ENCODE data around the gene CELF4. TPM values are rescaled to one million over a fixed set of nuclear protein-coding genes. Genes with fewer than 3 reads are reported as not detected.

The CELF4 gene
- total RNA-seq, 2 donors from 2014 or later: 3.3 to 4.7 TPM

DNA sequence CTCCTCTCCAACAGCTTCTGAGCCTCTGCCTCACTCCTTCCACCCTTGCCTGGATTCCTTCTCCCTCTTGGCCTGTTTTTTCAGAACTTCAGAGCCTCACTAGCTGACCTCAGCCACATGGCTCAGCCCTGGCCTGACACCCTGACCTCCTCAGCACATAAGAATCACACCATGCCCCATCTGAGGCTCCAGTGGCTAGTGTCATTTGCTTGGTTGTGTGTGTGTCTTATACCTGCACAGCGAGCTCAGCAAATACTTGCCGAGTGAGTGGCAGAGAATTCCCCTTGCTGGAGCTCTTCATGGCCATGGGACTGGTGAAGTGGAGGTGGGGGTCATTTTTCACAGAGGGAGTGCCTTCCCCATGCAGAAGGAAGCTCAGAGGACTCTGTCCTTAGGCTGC lies 70.2 kb downstream of the CELF4 start:
- no peaks in the 10 kb centered on the region for H3K4me1 ChIP-seq
- no peak overlapping the region for H3K27ac ChIP-seq
- ATAC-seq (no peak), DNase-seq (no peak)
- no peaks in the 10 kb centered on the region for H3K27me3 ChIP-seq
- intact Hi-C loops (cut with DNase I): no loop called here
- H3K36me3 ChIP-seq (replicated peaks in 1 of 2; ENCODE audit: insufficient read depth in 1 of 2, low read depth in 2 of 2): no peaks in the 10 kb centered on the region
- WGBS, 2 donors: 45 to 69% methylated on average over 2 of the region's 2 CpGs
- H3K4me3 ChIP-seq: no peak overlapping the region
- no peaks in the 10 kb centered on the region for H3K9me3 ChIP-seq
- TF ChIP-seq, protein P1, sequence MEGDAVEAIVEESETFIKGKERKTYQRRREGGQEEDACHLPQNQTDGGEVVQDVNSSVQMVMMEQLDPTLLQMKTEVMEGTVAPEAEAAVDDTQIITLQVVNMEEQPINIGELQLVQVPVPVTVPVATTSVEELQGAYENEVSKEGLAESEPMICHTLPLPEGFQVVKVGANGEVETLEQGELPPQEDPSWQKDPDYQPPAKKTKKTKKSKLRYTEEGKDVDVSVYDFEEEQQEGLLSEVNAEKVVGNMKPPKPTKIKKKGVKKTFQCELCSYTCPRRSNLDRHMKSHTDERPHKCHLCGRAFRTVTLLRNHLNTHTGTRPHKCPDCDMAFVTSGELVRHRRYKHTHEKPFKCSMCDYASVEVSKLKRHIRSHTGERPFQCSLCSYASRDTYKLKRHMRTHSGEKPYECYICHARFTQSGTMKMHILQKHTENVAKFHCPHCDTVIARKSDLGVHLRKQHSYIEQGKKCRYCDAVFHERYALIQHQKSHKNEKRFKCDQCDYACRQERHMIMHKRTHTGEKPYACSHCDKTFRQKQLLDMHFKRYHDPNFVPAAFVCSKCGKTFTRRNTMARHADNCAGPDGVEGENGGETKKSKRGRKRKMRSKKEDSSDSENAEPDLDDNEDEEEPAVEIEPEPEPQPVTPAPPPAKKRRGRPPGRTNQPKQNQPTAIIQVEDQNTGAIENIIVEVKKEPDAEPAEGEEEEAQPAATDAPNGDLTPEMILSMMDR (IDR thresholded peaks at IDR 0.05): no peak
- no peak for TF ChIP-seq POLR2A (IDR thresholded peaks at IDR 0.05)

DNA sequence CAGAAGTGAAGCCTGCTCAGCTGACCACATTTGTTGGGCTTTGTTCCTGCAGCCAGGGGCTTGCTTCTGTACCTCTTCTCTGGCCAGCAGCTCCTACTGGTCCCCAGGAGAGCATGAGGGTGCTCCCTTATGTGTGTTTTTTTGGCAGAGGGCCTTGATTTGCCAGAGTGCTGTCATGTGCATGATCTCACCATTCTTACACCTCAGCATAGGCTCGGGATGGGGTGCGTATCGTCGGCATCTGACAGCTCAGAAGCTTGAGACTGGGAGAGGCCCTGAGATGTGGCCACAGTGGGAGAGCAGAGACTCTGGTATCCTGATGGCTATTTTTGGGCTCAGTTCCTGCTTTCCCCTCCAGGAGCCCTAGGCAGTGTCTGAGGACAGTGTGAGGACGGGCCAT lies 71.2 kb downstream of the CELF4 start:
- 55% methylated on average over 5 of the region's 5 CpGs; no CpG with 5 or more reads in 1 of the 2 donors for WGBS, 2 donors
- intact Hi-C loops (cut with DNase I): no loop called here
- H3K27me3 ChIP-seq: no peaks in the 10 kb centered on the region
- no peak for TF ChIP-seq POLR2A (IDR thresholded peaks at IDR 0.05)
- TF ChIP-seq, protein P1 (IDR thresholded peaks at IDR 0.05): no peak
- H3K4me3 ChIP-seq: no peak overlapping the region
- H3K4me1 ChIP-seq: no peaks in the 10 kb centered on the region
- no peak overlapping the region for H3K27ac ChIP-seq
- no peak for DNase-seq
- no peaks in the 10 kb centered on the region for H3K36me3 ChIP-seq (replicated peaks in 1 of 2; ENCODE audit: insufficient read depth in 1 of 2, low read depth in 2 of 2)
- no peaks in the 10 kb centered on the region for H3K9me3 ChIP-seq
- ATAC-seq: no peak

DNA sequence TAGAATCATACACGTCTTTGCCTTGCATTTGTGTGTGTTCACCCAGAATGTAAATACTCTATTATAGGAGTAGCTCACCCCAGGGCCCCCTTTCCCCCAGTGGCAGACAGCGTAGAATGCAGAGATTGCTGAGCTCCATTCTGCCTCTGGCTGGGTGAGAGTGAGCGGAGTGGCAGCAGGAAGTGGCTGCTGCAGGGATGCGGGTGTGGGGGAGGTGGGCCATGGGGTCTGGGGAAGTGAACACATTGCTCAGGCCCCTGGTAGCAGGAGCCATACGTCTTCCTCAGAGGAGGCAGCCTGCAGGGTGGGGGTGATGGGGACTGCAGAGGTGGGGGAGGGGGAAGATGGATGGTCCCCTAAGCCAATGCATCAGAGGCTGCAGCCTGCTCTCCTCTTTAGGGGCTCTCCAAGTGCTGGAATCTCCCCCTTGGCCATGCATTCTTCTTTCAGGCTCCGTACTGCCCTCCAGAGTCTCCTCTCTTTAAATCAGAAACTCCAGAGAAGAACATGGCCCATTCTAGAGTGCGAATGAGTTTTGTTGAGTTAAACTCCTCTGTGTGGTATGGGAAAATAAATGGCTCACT lies 72.2 kb downstream of the CELF4 start:
- H3K36me3 ChIP-seq (replicated peaks in 1 of 2; ENCODE audit: insufficient read depth in 1 of 2, low read depth in 2 of 2): no peaks in the 10 kb centered on the region
- 47 to 60% methylated on average over 6 to 7 of the region's 7 CpGs for WGBS, 2 donors
- TF ChIP-seq, protein P1 (IDR thresholded peaks at IDR 0.05): no peak
- no peak for TF ChIP-seq POLR2A (IDR thresholded peaks at IDR 0.05)
- no peak overlapping the region for H3K4me3 ChIP-seq
- no peaks in the 10 kb centered on the region for H3K9me3 ChIP-seq
- no peaks in the 10 kb centered on the region for H3K27me3 ChIP-seq
- intact Hi-C loops (cut with DNase I): no loop called here
- H3K27ac ChIP-seq: no peak overlapping the region
- ATAC-seq (no peak), DNase-seq (no peak)
- no peaks in the 10 kb centered on the region for H3K4me1 ChIP-seq

DNA sequence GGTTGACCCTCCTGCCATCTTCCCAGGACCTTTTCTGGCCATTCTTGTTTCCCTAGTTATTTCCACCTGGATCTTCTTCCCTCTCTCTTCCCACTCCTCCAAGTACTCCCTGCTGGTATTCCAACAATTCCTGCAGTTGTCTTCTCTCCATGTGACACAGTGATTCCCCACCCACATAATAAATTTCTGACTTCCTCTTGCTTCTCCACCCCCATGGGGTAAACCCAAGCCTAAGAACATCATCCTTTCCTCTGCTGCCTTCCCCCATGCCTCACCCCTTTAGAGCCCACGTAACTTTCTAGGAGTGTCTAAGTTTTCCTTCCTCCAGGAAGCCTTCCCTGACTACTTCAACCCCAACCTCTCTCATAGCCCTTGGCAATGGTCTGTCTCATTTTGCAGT lies 72.6 kb downstream of the CELF4 start:
- TF ChIP-seq POLR2A (IDR thresholded peaks at IDR 0.05): no peak
- TF ChIP-seq, protein P1 (IDR thresholded peaks at IDR 0.05): no peak
- intact Hi-C loops (cut with DNase I): no loop called here
- Histone ChIP-seq H3K4me3 (no peak overlapping the region), H3K27ac (no peak overlapping the region), H3K36me3 (replicated peaks in 1 of 2; ENCODE audit: insufficient read depth in 1 of 2, low read depth in 2 of 2) (no peaks in the 10 kb centered on the region), H3K27me3 (no peaks in the 10 kb centered on the region), H3K4me1 (no peaks in the 10 kb centered on the region), H3K9me3 (no peaks in the 10 kb centered on the region)
- no peak for DNase-seq
- no peak for ATAC-seq
- WGBS, 2 donors: 33 to 39% methylated on average over 1 of the region's 1 CpG

DNA sequence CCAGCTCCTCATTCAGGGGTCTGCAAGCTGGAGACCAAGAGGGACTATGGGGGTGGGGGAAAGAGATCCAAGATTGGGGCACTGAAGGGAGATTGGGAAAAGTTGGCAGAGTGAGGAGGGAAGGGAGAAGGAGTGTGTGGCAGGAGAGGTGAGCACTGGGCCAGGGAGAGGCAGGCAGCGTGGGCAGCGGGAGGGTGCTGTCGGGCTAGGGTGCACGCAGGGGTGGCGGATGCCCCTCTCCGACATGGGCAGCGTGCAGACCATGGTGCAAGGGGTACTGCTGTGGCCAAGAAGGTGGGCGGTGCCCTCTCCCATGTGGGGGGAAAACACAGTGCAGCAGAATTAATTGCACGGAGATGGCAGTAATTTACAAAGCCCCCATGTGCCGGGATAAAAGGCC lies 74.1 kb downstream of the CELF4 start:
- Histone ChIP-seq H3K27me3 (no peaks in the 10 kb centered on the region), H3K4me1 (no peaks in the 10 kb centered on the region), H3K4me3 (no peak overlapping the region), H3K27ac (no peak overlapping the region), H3K36me3 (replicated peaks in 1 of 2; ENCODE audit: insufficient read depth in 1 of 2, low read depth in 2 of 2) (no peaks in the 10 kb centered on the region), H3K9me3 (no peaks in the 10 kb centered on the region)
- intact Hi-C loops (cut with DNase I): no loop called here
- 72 to 84% methylated on average over 9 to 10 of the region's 10 CpGs for WGBS, 2 donors
- ATAC-seq (no peak), DNase-seq (no peak)
- TF ChIP-seq, protein P1 (IDR thresholded peaks at IDR 0.05): no peak

Data from body of pancreas (tissue), 4 donors.